ENCODE measurements around the gene MCF2L2.

Gene MCF2L2

DNA sequence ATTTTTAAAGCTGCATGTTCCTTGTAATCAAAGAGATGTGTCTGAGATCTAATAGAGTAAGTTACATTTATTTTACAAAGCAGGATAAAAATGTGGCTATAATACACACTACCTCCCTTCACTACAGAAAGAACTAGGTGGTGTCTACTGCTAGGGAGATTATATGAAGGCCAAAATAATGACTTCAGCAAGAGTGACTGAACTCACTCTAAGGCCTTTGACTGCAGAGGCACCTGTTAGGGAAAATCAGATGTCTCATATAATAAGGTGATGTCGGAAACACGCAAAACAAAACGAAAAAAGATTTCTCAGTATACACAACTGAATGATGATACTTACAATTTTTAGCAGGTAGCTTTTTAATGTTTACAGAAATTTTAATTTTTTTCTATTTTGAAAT lies 156.3 kb downstream of the MCF2L2 start:
- no peak overlapping the region for H3K4me3 ChIP-seq (ENCODE audit: control insufficient read depth, low read depth, low read length)
- TF ChIP-seq, protein P1, sequence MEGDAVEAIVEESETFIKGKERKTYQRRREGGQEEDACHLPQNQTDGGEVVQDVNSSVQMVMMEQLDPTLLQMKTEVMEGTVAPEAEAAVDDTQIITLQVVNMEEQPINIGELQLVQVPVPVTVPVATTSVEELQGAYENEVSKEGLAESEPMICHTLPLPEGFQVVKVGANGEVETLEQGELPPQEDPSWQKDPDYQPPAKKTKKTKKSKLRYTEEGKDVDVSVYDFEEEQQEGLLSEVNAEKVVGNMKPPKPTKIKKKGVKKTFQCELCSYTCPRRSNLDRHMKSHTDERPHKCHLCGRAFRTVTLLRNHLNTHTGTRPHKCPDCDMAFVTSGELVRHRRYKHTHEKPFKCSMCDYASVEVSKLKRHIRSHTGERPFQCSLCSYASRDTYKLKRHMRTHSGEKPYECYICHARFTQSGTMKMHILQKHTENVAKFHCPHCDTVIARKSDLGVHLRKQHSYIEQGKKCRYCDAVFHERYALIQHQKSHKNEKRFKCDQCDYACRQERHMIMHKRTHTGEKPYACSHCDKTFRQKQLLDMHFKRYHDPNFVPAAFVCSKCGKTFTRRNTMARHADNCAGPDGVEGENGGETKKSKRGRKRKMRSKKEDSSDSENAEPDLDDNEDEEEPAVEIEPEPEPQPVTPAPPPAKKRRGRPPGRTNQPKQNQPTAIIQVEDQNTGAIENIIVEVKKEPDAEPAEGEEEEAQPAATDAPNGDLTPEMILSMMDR (conservative IDR thresholded peaks at IDR 0.05; ENCODE audit: control insufficient read depth, insufficient read depth, low read depth, low read length) = no peak
- DNase-seq (ENCODE audit: low read depth) = no peak

DNA sequence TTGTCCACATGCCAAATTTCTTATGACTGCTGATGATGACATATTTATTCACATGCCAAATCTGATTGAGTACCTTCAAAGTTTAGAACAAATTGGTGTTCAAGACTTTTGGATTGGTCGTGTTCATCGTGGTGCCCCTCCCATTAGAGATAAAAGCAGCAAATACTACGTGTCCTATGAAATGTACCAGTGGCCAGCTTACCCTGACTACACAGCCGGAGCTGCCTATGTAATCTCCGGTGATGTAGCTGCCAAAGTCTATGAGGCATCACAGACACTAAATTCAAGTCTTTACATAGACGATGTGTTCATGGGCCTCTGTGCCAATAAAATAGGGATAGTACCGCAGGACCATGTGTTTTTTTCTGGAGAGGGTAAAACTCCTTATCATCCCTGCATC lies 158.1 kb downstream of the MCF2L2 start:
- no peak overlapping the region for H3K4me3 ChIP-seq (ENCODE audit: control insufficient read depth, low read depth, low read length)
- no peak for DNase-seq (ENCODE audit: low read depth)
- TF ChIP-seq, protein P1 (conservative IDR thresholded peaks at IDR 0.05; ENCODE audit: control insufficient read depth, insufficient read depth, low read depth, low read length) = no peak

DNA sequence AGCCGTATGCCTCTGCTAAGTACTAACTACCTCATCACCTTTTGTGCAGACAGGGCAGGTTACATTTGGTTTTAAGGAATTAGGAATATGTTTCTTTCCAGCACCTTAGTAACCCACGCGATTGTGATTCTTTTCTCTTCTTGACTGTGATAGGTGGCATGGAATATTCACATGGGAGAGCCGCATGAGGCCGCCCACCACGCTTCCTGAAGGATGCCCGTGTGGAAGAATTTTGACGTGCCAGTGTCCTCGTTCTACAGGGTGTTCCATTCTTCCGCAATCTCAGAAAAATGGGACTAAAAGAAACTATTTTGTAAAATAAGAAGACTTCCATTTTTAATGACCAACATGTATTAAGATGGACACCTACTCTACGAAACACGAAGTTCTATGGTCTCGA lies 159.1 kb downstream of the MCF2L2 start:
- no peak overlapping the region for H3K4me3 ChIP-seq (ENCODE audit: control insufficient read depth, low read depth, low read length)
- TF ChIP-seq, protein P1 (conservative IDR thresholded peaks at IDR 0.05; ENCODE audit: control insufficient read depth, insufficient read depth, low read depth, low read length) = no peak
- DNase-seq (ENCODE audit: low read depth) = no peak

DNA sequence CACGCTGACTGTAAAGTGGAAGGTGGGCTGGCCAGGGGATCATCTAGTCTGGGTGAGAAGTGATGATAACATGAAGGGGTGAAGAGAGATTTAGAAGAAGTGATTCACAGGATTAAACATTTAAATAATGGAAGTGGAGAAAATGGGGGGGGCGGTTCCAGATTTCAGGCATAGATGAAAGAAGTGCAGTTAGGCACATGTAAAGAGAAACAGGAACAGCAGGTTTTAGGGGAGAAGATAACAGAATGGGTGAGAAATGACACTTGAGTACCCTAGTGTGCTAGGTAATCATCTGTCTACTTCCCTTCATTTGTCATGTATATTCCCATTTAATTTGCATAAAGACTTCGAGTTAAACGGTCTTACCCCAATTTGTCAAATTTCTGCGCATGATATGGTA lies 160.1 kb downstream of the MCF2L2 start:
- H3K4me3 ChIP-seq (ENCODE audit: control insufficient read depth, low read depth, low read length) = no peak overlapping the region
- TF ChIP-seq, protein P1 (conservative IDR thresholded peaks at IDR 0.05; ENCODE audit: control insufficient read depth, insufficient read depth, low read depth, low read length) = no peak
- DNase-seq (ENCODE audit: low read depth) = no peak

DNA sequence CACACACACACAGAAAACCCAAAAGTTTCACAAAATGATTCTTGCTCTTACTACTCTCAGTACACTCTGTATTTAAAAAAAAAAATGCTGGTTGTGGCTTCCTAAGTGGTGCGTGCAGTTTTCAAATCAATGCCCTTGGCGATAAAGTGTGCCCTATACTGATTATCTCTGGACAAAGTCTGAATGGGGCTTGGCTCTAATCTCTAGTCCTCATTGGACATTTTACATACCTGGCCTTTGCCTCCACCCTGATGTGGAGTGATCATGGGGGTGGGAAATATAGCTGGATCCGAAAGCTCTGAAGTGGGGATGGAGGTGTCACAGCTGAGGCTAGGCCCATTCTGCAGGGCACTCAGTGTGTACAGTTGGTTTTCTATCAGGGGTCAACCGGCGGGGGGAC lies 161.3 kb downstream of the MCF2L2 start:
- TF ChIP-seq, protein P1 (conservative IDR thresholded peaks at IDR 0.05; ENCODE audit: control insufficient read depth, insufficient read depth, low read depth, low read length) = no peak
- no peak for DNase-seq (ENCODE audit: low read depth)
- H3K4me3 ChIP-seq (ENCODE audit: control insufficient read depth, low read depth, low read length) = no peak overlapping the region

DNA sequence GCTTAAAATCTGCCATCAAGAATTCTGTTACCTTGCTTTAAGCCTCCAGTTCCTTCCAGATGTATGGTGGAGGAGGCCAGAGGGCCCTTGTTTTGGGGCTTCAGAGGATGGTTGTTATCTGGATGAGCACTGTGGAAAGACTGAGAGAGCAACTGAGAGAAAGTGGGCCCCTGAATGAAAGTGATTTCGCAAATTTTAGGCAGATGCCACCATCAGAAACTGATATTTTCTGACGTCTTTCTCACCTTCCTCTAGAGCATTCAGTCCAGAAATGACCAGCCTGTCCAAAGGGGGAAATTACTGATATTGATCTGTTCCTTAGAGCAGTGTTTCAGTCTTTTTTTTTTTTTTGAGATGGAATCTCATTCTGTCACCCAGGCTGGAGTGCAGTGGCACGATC lies 162.0 kb downstream of the MCF2L2 start:
- H3K4me3 ChIP-seq (ENCODE audit: control insufficient read depth, low read depth, low read length) = no peak overlapping the region
- TF ChIP-seq, protein P1 (conservative IDR thresholded peaks at IDR 0.05; ENCODE audit: control insufficient read depth, insufficient read depth, low read depth, low read length) = no peak
- DNase-seq (ENCODE audit: low read depth) = no peak

DNA sequence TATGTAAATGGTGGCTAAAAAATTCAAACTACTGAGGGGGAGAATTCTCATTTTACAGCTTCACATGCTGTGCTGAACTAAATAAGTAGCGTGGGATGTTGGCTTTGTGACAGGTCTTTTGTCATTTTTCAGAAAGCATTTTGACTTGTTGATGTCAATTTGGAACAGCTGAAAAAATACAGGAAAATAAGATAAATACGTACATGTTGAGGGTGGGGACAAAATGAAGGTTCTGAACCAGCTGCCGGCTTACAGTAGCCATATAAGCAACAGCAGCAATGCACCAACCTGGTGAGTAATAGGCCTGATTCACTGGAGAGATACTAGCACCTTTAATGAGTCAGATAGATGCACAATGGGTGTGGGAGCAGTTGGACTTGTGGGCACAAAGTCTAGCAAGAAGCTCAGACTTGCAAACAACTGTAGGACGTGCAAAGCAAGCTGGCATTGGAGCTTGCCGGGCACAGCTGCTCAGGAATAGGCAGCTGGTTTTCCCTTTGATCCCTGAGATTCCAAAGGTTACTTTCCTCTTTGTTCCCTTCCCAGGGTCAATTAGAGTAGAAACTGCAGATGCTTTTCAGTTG lies 162.5 kb downstream of the MCF2L2 start:
- no peak overlapping the region for H3K4me3 ChIP-seq (ENCODE audit: control insufficient read depth, low read depth, low read length)
- DNase-seq (ENCODE audit: low read depth) = peak; percentile 98
- TF ChIP-seq, protein P1 (conservative IDR thresholded peaks at IDR 0.05; ENCODE audit: control insufficient read depth, insufficient read depth, low read depth, low read length) = no peak

Data from fibroblast of mammary gland (primary cell).